Measurements from ENCODE around the gene KLHL9.
A peak's percentile ranks its signal among the peaks of the same experiment; 100 is the strongest.
"Not testable (repeated sequence)": the region's sequence is repeated elsewhere in the genome, so short reads cannot be mapped to it uniquely, and the experiment has no call there.

The KLHL9 gene

GRCh38 chr9:21334701-21335632 lies at the start of gene KLHL9:
KLHL9 (minus strand) TSS chr9:21335404; CDS start chr9:21334859, 545 bp downstream.
- DNase-seq (ENCODE audit: low read depth in 1 of 2, low spot score in 1 of 2): peak; percentile 74 to 75

- no peak for DNase-seq (ENCODE audit: low read depth in 1 of 2, low spot score in 1 of 2)
Observed at GRCh38 chr9:21383627-21384026, 48.4 kb upstream of the KLHL9 start.

GRCh38 chr9:21381448-21382339 lies 46.5 kb upstream of the KLHL9 start:
- no peak for DNase-seq (ENCODE audit: low read depth in 1 of 2, low spot score in 1 of 2)

GRCh38 chr9:21371467-21371866 lies 36.3 kb upstream of the KLHL9 start:
- DNase-seq (ENCODE audit: low read depth in 1 of 2, low spot score in 1 of 2): not testable (repeated sequence)

GRCh38 chr9:21367957-21368356 lies 32.8 kb upstream of the KLHL9 start, which contains the start of gene IFNA13:
IFNA13 (minus strand) TSS chr9:21368057; CDS start chr9:21368010, 47 bp downstream.
- DNase-seq (ENCODE audit: low read depth in 1 of 2, low spot score in 1 of 2): no peak

GRCh38 chr9:21367169-21367568 lies 32.0 kb upstream of the KLHL9 start:
- DNase-seq (ENCODE audit: low read depth in 1 of 2, low spot score in 1 of 2): not testable (repeated sequence)

GRCh38 chr9:21362287-21362686 lies 27.1 kb upstream of the KLHL9 start:
- no peak for DNase-seq (ENCODE audit: low read depth in 1 of 2, low spot score in 1 of 2)

GRCh38 chr9:21357479-21358460 lies 22.6 kb upstream of the KLHL9 start:
- DNase-seq (ENCODE audit: low read depth in 1 of 2, low spot score in 1 of 2): no peak

- no peak for DNase-seq (ENCODE audit: low read depth in 1 of 2, low spot score in 1 of 2)
Observed at GRCh38 chr9:21350787-21351186, 15.6 kb upstream of the KLHL9 start, which contains the start of gene IFNA6. IFNA6 (minus strand) TSS chr9:21350887; CDS start chr9:21350887, 0 bp downstream.

- no peak for DNase-seq (ENCODE audit: low read depth in 1 of 2, low spot score in 1 of 2)
Observed at GRCh38 chr9:21348430-21348970, 13.3 kb upstream of the KLHL9 start.

GRCh38 chr9:21340735-21341134 lies 5.5 kb upstream of the KLHL9 start:
- no peak for DNase-seq (ENCODE audit: low read depth in 1 of 2, low spot score in 1 of 2)

- no peak for DNase-seq (ENCODE audit: low read depth in 1 of 2, low spot score in 1 of 2)
Observed at GRCh38 chr9:21336457-21336856, 1.3 kb upstream of the KLHL9 start.

GRCh38 chr9:21333226-21333625 lies 2.0 kb downstream of the KLHL9 start:
- DNase-seq (ENCODE audit: low read depth in 1 of 2, low spot score in 1 of 2): no peak

GRCh38 chr9:21331676-21332402 lies 3.4 kb downstream of the KLHL9 start:
- DNase-seq (ENCODE audit: low read depth in 1 of 2, low spot score in 1 of 2): no peak

- no peak for DNase-seq (ENCODE audit: low read depth in 1 of 2, low spot score in 1 of 2)
Observed at GRCh38 chr9:21326526-21327139, 8.6 kb downstream of the KLHL9 start.

- DNase-seq (ENCODE audit: low read depth in 1 of 2, low spot score in 1 of 2): no peak
Observed at GRCh38 chr9:21324047-21324446, 11.2 kb downstream of the KLHL9 start.

- DNase-seq (ENCODE audit: low read depth in 1 of 2, low spot score in 1 of 2): no peak
Observed at GRCh38 chr9:21322911-21323461, 12.2 kb downstream of the KLHL9 start.

- no peak for DNase-seq (ENCODE audit: low read depth in 1 of 2, low spot score in 1 of 2)
Observed at GRCh38 chr9:21320465-21320864, 14.7 kb downstream of the KLHL9 start.

Data from stimulated activated CD4-positive, alpha-beta T cell treated with anti-CD3 and anti-CD28 coated beads, Interleukin-15, amount 100 ng/mL, for 1 hour (primary cell).